ENCODE data around the gene FGGY.

Gene FGGY

DNA sequence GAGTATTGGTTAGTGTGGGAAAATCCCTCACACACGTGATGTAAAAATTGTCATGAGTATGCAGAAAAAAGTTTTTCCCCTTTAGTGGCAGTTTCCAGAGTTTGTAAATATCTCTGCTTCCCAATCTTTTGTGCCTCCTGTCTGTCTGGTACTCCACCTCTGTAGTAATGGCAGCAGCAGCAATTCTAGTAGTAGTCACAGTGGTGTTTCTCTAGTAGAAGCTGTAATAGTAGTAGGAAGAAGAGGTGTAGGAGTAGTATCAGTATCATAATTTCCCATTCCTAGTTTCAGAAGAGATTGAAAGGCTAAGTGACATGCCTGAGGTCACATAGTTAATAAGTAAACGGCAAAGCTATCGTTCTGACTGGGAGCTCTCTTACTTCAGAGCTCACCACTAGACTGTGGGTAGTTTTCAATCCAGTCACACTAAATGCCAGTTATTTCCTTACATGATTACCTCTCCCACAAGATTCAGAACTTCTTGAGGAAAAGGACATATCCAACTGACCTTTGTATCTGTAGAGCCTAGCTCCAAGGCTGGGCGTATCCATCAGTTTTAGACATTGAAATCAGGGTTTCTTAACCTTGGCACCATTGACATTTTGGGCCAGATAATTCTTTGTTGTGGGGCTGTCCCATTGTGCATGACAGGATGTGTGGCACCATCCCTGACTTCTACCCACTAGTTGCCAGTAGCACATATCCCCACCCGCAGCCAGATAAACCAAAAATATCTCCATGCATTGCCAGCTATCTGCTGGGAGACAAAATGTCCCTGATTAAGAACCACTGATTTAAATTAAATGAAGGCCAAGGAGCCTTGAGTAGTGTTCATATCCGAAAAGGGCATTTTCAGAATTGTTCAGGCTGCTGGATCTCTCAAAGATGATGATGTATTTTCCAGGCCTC, 135.9 kb downstream of the FGGY start:
- DNase-seq (ENCODE audit: low read depth): no peak
- TF ChIP-seq, protein P1, sequence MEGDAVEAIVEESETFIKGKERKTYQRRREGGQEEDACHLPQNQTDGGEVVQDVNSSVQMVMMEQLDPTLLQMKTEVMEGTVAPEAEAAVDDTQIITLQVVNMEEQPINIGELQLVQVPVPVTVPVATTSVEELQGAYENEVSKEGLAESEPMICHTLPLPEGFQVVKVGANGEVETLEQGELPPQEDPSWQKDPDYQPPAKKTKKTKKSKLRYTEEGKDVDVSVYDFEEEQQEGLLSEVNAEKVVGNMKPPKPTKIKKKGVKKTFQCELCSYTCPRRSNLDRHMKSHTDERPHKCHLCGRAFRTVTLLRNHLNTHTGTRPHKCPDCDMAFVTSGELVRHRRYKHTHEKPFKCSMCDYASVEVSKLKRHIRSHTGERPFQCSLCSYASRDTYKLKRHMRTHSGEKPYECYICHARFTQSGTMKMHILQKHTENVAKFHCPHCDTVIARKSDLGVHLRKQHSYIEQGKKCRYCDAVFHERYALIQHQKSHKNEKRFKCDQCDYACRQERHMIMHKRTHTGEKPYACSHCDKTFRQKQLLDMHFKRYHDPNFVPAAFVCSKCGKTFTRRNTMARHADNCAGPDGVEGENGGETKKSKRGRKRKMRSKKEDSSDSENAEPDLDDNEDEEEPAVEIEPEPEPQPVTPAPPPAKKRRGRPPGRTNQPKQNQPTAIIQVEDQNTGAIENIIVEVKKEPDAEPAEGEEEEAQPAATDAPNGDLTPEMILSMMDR (IDR thresholded peaks at IDR 0.05; ENCODE audit: low read depth, low read length, missing control alignments): no peak
- in situ Hi-C loops (cut with HindIII; ENCODE audit: low sequenced_read_pairs): no loop called here
- no peak overlapping the region for H3K4me3 ChIP-seq (ENCODE audit: low read depth, low read length)

DNA sequence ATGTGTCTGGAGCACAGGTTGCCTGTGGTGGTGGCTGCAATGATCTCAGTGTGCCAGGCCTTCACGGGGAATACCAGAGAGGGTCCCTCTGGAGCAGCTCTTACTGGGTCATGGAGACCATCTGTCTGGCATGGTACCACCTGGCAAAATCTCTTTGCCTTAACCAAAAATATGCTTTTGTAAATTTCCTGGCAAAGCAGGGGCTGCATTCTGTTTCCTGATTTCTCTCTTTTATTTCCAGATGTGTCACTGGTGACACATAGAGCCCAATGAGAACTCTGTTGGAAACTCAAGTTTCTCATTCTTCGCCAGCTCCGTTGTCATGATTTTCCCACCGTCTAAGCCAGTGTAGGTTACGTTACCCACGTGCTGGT, 136.5 kb downstream of the FGGY start:
- DNase-seq (ENCODE audit: low read depth): peak; percentile 70
- TF ChIP-seq, protein P1 (IDR thresholded peaks at IDR 0.05; ENCODE audit: low read depth, low read length, missing control alignments): no peak
- in situ Hi-C loops (cut with HindIII; ENCODE audit: low sequenced_read_pairs): no loop called here
- no peak overlapping the region for H3K4me3 ChIP-seq (ENCODE audit: low read depth, low read length)

DNA sequence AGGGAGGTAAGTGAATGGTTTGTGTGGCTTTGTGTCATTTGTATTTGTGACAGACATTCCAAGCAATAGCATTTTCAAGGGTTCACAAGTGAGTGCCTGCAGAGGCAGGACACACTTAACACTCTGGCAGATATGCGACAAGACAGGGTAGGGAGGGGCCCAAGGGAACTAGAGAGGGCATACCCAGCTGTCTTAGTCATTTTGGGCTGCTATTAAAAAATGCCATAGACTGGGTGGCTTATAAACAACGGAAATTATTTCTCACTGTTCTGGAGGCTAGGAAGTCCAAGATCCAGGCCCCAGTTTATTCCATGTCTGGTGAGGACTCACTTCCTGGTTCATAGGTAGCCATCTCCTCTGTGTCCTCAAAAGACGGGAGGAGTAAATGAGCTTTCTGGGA, 137.4 kb downstream of the FGGY start:
- no peak overlapping the region for H3K4me3 ChIP-seq (ENCODE audit: low read depth, low read length)
- DNase-seq (ENCODE audit: low read depth): no peak
- in situ Hi-C loops (cut with HindIII; ENCODE audit: low sequenced_read_pairs): no loop called here
- TF ChIP-seq, protein P1 (IDR thresholded peaks at IDR 0.05; ENCODE audit: low read depth, low read length, missing control alignments): no peak

DNA sequence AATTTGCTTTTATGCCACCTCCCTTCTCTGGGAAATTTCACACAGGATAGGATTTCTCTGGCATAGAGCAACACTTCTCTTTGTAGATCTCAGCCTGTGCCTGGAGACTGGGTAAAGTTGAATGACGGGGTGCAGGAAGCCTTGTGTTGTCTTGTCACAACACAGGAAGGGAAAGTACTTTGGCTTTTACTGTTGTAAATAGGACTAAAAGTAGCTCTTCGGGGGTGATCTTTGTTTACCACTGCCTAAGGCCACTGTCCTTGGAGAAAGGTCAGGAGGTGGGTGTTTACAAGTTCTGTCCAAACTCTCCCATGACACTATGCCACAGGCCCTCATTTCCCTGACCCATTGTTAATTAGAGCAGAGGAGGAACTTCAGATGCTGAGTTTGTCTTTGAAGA, 139.7 kb downstream of the FGGY start:
- DNase-seq (ENCODE audit: low read depth): no peak
- in situ Hi-C loops (cut with HindIII; ENCODE audit: low sequenced_read_pairs): no loop called here
- H3K4me3 ChIP-seq (ENCODE audit: low read depth, low read length): no peak overlapping the region
- TF ChIP-seq, protein P1 (IDR thresholded peaks at IDR 0.05; ENCODE audit: low read depth, low read length, missing control alignments): no peak

DNA sequence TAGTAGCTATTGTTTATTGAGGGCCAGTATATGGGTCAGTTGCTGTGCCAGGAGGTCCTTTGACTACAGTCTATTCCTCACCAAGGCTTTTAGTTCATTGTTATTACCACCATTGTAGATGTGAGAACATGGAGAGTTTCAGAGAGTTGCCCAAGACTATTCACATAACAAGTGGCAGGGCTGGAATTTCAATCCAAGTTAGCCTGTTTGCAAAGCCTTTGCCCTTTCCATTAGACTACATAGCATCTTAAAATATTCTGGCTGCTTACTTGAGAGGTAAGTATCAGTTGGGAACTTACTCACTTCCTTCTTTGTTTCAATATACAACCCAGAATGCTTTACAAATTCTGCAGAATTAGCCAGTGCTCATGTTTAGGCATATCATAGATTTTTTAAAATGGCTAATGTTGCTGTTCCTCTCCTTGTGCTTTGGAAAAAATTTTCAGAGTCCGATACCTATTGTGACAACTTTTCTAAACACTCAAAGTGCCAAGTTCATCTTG, 141.2 kb downstream of the FGGY start:
- TF ChIP-seq, protein P1 (IDR thresholded peaks at IDR 0.05; ENCODE audit: low read depth, low read length, missing control alignments): no peak
- in situ Hi-C loops (cut with HindIII; ENCODE audit: low sequenced_read_pairs): no loop called here
- H3K4me3 ChIP-seq (ENCODE audit: low read depth, low read length): no peak overlapping the region
- no peak for DNase-seq (ENCODE audit: low read depth)

DNA sequence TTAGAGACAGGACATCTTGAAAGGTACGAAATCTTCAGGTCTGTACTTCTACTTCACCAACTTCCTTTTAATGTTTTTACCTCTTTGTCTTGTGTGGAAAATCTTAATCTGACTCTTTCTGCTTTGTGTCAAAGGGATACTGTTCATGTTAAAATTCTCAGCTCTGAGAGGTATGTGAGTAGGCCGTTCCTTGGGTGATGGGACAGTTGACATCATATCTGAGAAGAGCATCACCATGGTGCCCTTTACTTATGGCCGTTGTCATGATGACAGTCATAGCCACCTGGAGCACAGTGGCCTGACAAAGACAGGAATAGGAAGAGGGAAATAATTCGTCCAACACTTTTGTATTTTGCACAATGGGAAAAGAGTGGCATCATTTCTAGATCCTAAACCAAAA, 145.6 kb downstream of the FGGY start:
- H3K4me3 ChIP-seq (ENCODE audit: low read depth, low read length): no peak overlapping the region
- in situ Hi-C loops (cut with HindIII; ENCODE audit: low sequenced_read_pairs): loop anchor here (5.0 kb wide), 1 partner anchor 75 kb away; no protein-coding TSS in a partner anchor
- TF ChIP-seq, protein P1 (IDR thresholded peaks at IDR 0.05; ENCODE audit: low read depth, low read length, missing control alignments): no peak
- DNase-seq (ENCODE audit: low read depth): no peak
